ENCODE data around the gene PTPRE.

The PTPRE gene

GRCh38 chr10:128036011-128036615, 129.2 kb downstream of the PTPRE start:
- DNase-seq (ENCODE audit: insufficient read length, low spot score) = no peak
- TF ChIP-seq POLR2AphosphoS5 (IDR thresholded peaks at IDR 0.05; ENCODE audit: low read depth, low read length) = no peak
- TF ChIP-seq POU2F2 (IDR thresholded peaks at IDR 0.05; ENCODE audit: low read depth, low read length) = no peak
- no peak for TF ChIP-seq SPI1 (IDR thresholded peaks at IDR 0.05; ENCODE audit: low read depth, low read length)
- no peak for TF ChIP-seq PAX5 (IDR thresholded peaks at IDR 0.05; ENCODE audit: insufficient read depth, low read length, severe bottlenecking)
- TF ChIP-seq TAF1 (IDR thresholded peaks at IDR 0.05; ENCODE audit: low read depth, low read length) = no peak
- no peak for TF ChIP-seq POLR2A (IDR thresholded peaks at IDR 0.05; ENCODE audit: low read depth, low read length)
- no peak for FAIRE-seq

GRCh38 chr10:128036746-128037543, 130.0 kb downstream of the PTPRE start:
- FAIRE-seq = no peak
- TF ChIP-seq SPI1 (IDR thresholded peaks at IDR 0.05; ENCODE audit: low read depth, low read length) (no peak), PAX5 (IDR thresholded peaks at IDR 0.05; ENCODE audit: insufficient read depth, low read length, severe bottlenecking) (no peak), POLR2A (IDR thresholded peaks at IDR 0.05; ENCODE audit: low read depth, low read length) (no peak), TAF1 (IDR thresholded peaks at IDR 0.05; ENCODE audit: low read depth, low read length) (no peak), POLR2AphosphoS5 (IDR thresholded peaks at IDR 0.05; ENCODE audit: low read depth, low read length) (no peak), POU2F2 (IDR thresholded peaks at IDR 0.05; ENCODE audit: low read depth, low read length) (no peak)
- DNase-seq (ENCODE audit: insufficient read length, low spot score) = no peak

GRCh38 chr10:128040096-128040495, 133.2 kb downstream of the PTPRE start:
- no peak for TF ChIP-seq PAX5 (IDR thresholded peaks at IDR 0.05; ENCODE audit: insufficient read depth, low read length, severe bottlenecking)
- no peak for TF ChIP-seq POU2F2 (IDR thresholded peaks at IDR 0.05; ENCODE audit: low read depth, low read length)
- TF ChIP-seq POLR2AphosphoS5 (IDR thresholded peaks at IDR 0.05; ENCODE audit: low read depth, low read length) = no peak
- TF ChIP-seq TAF1 (IDR thresholded peaks at IDR 0.05; ENCODE audit: low read depth, low read length) = no peak
- no peak for DNase-seq (ENCODE audit: insufficient read length, low spot score)

GRCh38 chr10:128040681-128041080, 133.8 kb downstream of the PTPRE start:
- TF ChIP-seq POLR2AphosphoS5 (IDR thresholded peaks at IDR 0.05; ENCODE audit: low read depth, low read length) = no peak
- no peak for TF ChIP-seq POLR2A (IDR thresholded peaks at IDR 0.05; ENCODE audit: low read depth, low read length)
- TF ChIP-seq SPI1 (IDR thresholded peaks at IDR 0.05; ENCODE audit: low read depth, low read length) = no peak
- TF ChIP-seq POU2F2 (IDR thresholded peaks at IDR 0.05; ENCODE audit: low read depth, low read length) = no peak
- TF ChIP-seq PAX5 (IDR thresholded peaks at IDR 0.05; ENCODE audit: insufficient read depth, low read length, severe bottlenecking) = no peak
- no peak for TF ChIP-seq TAF1 (IDR thresholded peaks at IDR 0.05; ENCODE audit: low read depth, low read length)

More at GRCh38 chr10:128040096-128040495, 133.2 kb downstream of the PTPRE start:
- FAIRE-seq = no peak

GRCh38 chr10:128042131-128042610, 135.3 kb downstream of the PTPRE start:
- TF ChIP-seq TAF1 (IDR thresholded peaks at IDR 0.05; ENCODE audit: low read depth, low read length) = no peak
- TF ChIP-seq PAX5 (IDR thresholded peaks at IDR 0.05; ENCODE audit: insufficient read depth, low read length, severe bottlenecking) = no peak
- no peak for TF ChIP-seq POLR2AphosphoS5 (IDR thresholded peaks at IDR 0.05; ENCODE audit: low read depth, low read length)
- TF ChIP-seq SPI1 (IDR thresholded peaks at IDR 0.05; ENCODE audit: low read depth, low read length) = no peak
- no peak for TF ChIP-seq POLR2A (IDR thresholded peaks at IDR 0.05; ENCODE audit: low read depth, low read length)
- TF ChIP-seq POU2F2 (IDR thresholded peaks at IDR 0.05; ENCODE audit: low read depth, low read length) = no peak
- DNase-seq (ENCODE audit: insufficient read length, low spot score) = no peak
- no peak for FAIRE-seq

More at GRCh38 chr10:128040681-128041080, 133.8 kb downstream of the PTPRE start:
- FAIRE-seq (no peak), DNase-seq (ENCODE audit: insufficient read length, low spot score) (no peak)

GRCh38 chr10:128043259-128044045, 136.5 kb downstream of the PTPRE start:
- FAIRE-seq = no peak
- TF ChIP-seq POU2F2 (IDR thresholded peaks at IDR 0.05; ENCODE audit: low read depth, low read length) (no peak), POLR2AphosphoS5 (IDR thresholded peaks at IDR 0.05; ENCODE audit: low read depth, low read length) (no peak), TAF1 (IDR thresholded peaks at IDR 0.05; ENCODE audit: low read depth, low read length) (no peak), POLR2A (IDR thresholded peaks at IDR 0.05; ENCODE audit: low read depth, low read length) (no peak), SPI1 (IDR thresholded peaks at IDR 0.05; ENCODE audit: low read depth, low read length) (no peak)
- DNase-seq (ENCODE audit: insufficient read length, low spot score) = no peak

GRCh38 chr10:128044186-128044585, 137.3 kb downstream of the PTPRE start:
- FAIRE-seq (no peak), DNase-seq (ENCODE audit: insufficient read length, low spot score) (no peak)
- no peak for TF ChIP-seq POU2F2 (IDR thresholded peaks at IDR 0.05; ENCODE audit: low read depth, low read length)
- no peak for TF ChIP-seq SPI1 (IDR thresholded peaks at IDR 0.05; ENCODE audit: low read depth, low read length)
- TF ChIP-seq POLR2AphosphoS5 (IDR thresholded peaks at IDR 0.05; ENCODE audit: low read depth, low read length) = no peak
- no peak for TF ChIP-seq PAX5 (IDR thresholded peaks at IDR 0.05; ENCODE audit: insufficient read depth, low read length, severe bottlenecking)
- TF ChIP-seq TAF1 (IDR thresholded peaks at IDR 0.05; ENCODE audit: low read depth, low read length) = no peak
- no peak for TF ChIP-seq POLR2A (IDR thresholded peaks at IDR 0.05; ENCODE audit: low read depth, low read length)

GRCh38 chr10:128044961-128045832, 138.3 kb downstream of the PTPRE start:
- TF ChIP-seq TAF1 (IDR thresholded peaks at IDR 0.05; ENCODE audit: low read depth, low read length) (no peak), POLR2AphosphoS5 (IDR thresholded peaks at IDR 0.05; ENCODE audit: low read depth, low read length) (no peak), SPI1 (IDR thresholded peaks at IDR 0.05; ENCODE audit: low read depth, low read length) (peak; percentile 29; the same call in 1 of the 2 replicates), PAX5 (IDR thresholded peaks at IDR 0.05; ENCODE audit: insufficient read depth, low read length, severe bottlenecking) (no peak), POLR2A (IDR thresholded peaks at IDR 0.05; ENCODE audit: low read depth, low read length) (no peak), POU2F2 (IDR thresholded peaks at IDR 0.05; ENCODE audit: low read depth, low read length) (no peak)
- DNase-seq (ENCODE audit: insufficient read length, low spot score) (no peak), FAIRE-seq (no peak)
